HepG2 (cell line): ENCODE results near the gene DCAF7. TPM values are rescaled to one million over a fixed set of nuclear protein-coding genes. Genes with fewer than 3 reads are reported as not detected.

Experiments
- AGO1 ChIP-seq: fragments of 200-400 bp; formaldehyde crosslinking; IDR thresholded peaks from 2 replicates; pipeline ENCODE4 v1.6.1; 2017; ENCODE audit warnings: mild to moderate bottlenecking, low read depth, low read length, moderate library complexity; ENCODE audit not compliant: poor library complexity, severe bottlenecking
- BHLHE40 ChIP-seq: IDR thresholded peaks from 2 replicates; pipeline ENCODE4 v1.6.1; 2011; ENCODE audit warnings: low read length, improper control_type of control experiment
- HOXD1 ChIP-seq: sonication (generic); formaldehyde crosslinking; IDR thresholded peaks from 2 replicates; pipeline ENCODE4 v1.5.0; 2020; ENCODE audit warnings: missing genetic modification reagents
- IRF9 ChIP-seq: sonication (generic); formaldehyde crosslinking; IDR thresholded peaks from 2 replicates; pipeline ENCODE4 v1.8.0; 2022; ENCODE audit warnings: missing genetic modification reagents, mild to moderate bottlenecking, borderline replicate concordance
- MIER2 ChIP-seq: IDR thresholded peaks from 2 replicates; pipeline ENCODE4 v1.6.1; 2016; ENCODE audit warnings: missing biosample characterization, missing genetic modification reagents
- SNAPC5 ChIP-seq: sonication (generic); formaldehyde crosslinking; IDR thresholded peaks from 2 replicates; pipeline ENCODE4 v1.8.1; 2023; ENCODE audit warnings: mild to moderate bottlenecking, missing genetic modification reagents, borderline replicate concordance
- ZBTB20 ChIP-seq: sonication (generic); formaldehyde crosslinking; IDR thresholded peaks from 2 replicates; pipeline ENCODE4 v1.8.1; 2023; ENCODE audit warnings: missing genetic modification reagents, low read depth, mild to moderate bottlenecking, borderline replicate concordance
- ZBTB3 ChIP-seq: sonication (generic); formaldehyde crosslinking; IDR thresholded peaks from 2 replicates; pipeline ENCODE4 v1.4.0; 2020; ENCODE audit warnings: low read depth, mild to moderate bottlenecking, moderate library complexity, missing genetic modification reagents, borderline replicate concordance
- ZFP62 ChIP-seq: sonication (generic); formaldehyde crosslinking; IDR thresholded peaks from 2 replicates; pipeline ENCODE4 v1.4.0; 2020; ENCODE audit warnings: missing genetic modification reagents
- ZNF333 ChIP-seq: sonication (generic); formaldehyde crosslinking; IDR thresholded peaks from 2 replicates; pipeline ENCODE4 v1.4.0; 2020; ENCODE audit warnings: mild to moderate bottlenecking, missing genetic modification reagents, borderline replicate concordance
- ZNF383 ChIP-seq: sonication (generic); formaldehyde crosslinking; IDR thresholded peaks from 2 replicates; pipeline ENCODE4 v1.4.0; 2020; ENCODE audit warnings: missing genetic modification reagents, mild to moderate bottlenecking, borderline replicate concordance
- ZNF407 ChIP-seq: sonication (generic); formaldehyde crosslinking; IDR thresholded peaks from one replicate; pipeline ENCODE4 v1.5.1; 2020; ENCODE audit warnings: mild to moderate bottlenecking, missing genetic modification reagents; ENCODE audit errors: not compliant biosample characterization
- ZNF546 ChIP-seq: sonication (generic); formaldehyde crosslinking; conservative IDR thresholded peaks from 2 replicates; pipeline ENCODE4 v1.8.1; 2023; ENCODE audit warnings: mild to moderate bottlenecking, missing genetic modification reagents
- ZNF550 ChIP-seq: sonication (generic); formaldehyde crosslinking; IDR thresholded peaks from 2 replicates; pipeline ENCODE4 v1.4.0; 2020; ENCODE audit warnings: mild to moderate bottlenecking, missing genetic modification reagents, borderline replicate concordance
- ZNF639 ChIP-seq: conservative IDR thresholded peaks from 2 replicates; pipeline ENCODE4 v1.6.1; 2018; ENCODE audit warnings: missing genetic modification reagents
- ZNF660 ChIP-seq: sonication (generic); formaldehyde crosslinking; IDR thresholded peaks from 2 replicates; pipeline ENCODE4 v1.5.1; 2020; ENCODE audit warnings: mild to moderate bottlenecking, low read depth, missing genetic modification reagents, borderline replicate concordance
- ZNF709 ChIP-seq: sonication (generic); formaldehyde crosslinking; IDR thresholded peaks from 2 replicates; pipeline ENCODE4 v1.5.0; 2020; ENCODE audit warnings: mild to moderate bottlenecking, missing genetic modification reagents
- ZNF777 ChIP-seq: sonication (generic); formaldehyde crosslinking; IDR thresholded peaks from 2 replicates; pipeline ENCODE4 v1.4.0; 2020; ENCODE audit warnings: missing genetic modification reagents
- polyA plus RNA-seq, 8 experiments: library from polyadenylated mRNA; depleted of rRNA in 3 of 8; stranded (reverse) in 7 of 8; unstranded in 1 of 8; fragments of >200 nt; fragmentation: Illumina TruSeq in 4 of 8; extraction: Trizol in 4 of 8; gene quantifications; 2 replicates each; pipeline versions ENCODE4 v1.2.1 to v1.2.3, GENCODE V29; 2011 to 2016; ENCODE audit warnings: low read depth in 4 of 8, missing spikeins in 1 of 8, mixed read lengths in 1 of 8; ENCODE audit not compliant: insufficient read depth in 1 of 8
- total RNA-seq, 5 experiments: library from RNA; depleted of rRNA; stranded (reverse); fragments of >200 nt; fragmentation: Illumina TruSeq; extraction: Trizol; gene quantifications; 2 replicates each; pipeline ENCODE4 v1.2.3, GENCODE V29; 2016; ENCODE audit warnings: low read depth in 1 of 5

Gene DCAF7
- total and polyA plus RNA-seq, 2 of the 13 experiments (the other 11 are each of a cell fraction or from before 2014, with no cell fraction given): 55.2 to 73.4 TPM

- TF ChIP-seq ZBTB3 (CRISPR knock-in tag) (peak; percentile 55; the same call in 1 of the 2 replicates), ZNF407 (peak; percentile 79), ZNF709 (CRISPR knock-in tag) (peak; percentile 96), MIER2 (CRISPR knock-in tag) (peak; percentile 90), ZNF546 (CRISPR knock-in tag) (0 out of 2 replicates have a peak, but pooled peaks have one; percentile 38), ZNF777 (CRISPR knock-in tag) (peak; percentile 71), HOXD1 (CRISPR knock-in tag) (peak; percentile 97), ZNF550 (CRISPR knock-in tag) (peak; percentile 68; the same call in 1 of the 2 replicates), SNAPC5 (CRISPR knock-in tag) (peak; percentile 91), ZNF333 (CRISPR knock-in tag) (peak; percentile 79; the same call in 1 of the 2 replicates), ZNF383 (CRISPR knock-in tag) (no peak), IRF9 (peak; percentile 92), AGO1 (peak; percentile 78), ZNF660 (CRISPR knock-in tag) (no peak), ZNF639 (CRISPR knock-in tag) (peak; percentile 99), ZFP62 (CRISPR knock-in tag) (no peak), ZBTB20 (CRISPR knock-in tag) (peak; percentile 88), BHLHE40 (peak; percentile 81)
These were observed 50.5 kb downstream of the DCAF7 start, which contains the start of gene TACO1 (continued) for GRCh38 chr17:63600569-63601438.
